Measurements from ENCODE around the gene DPEP3.

Gene DPEP3

GRCh38 chr16:67959536-67960329 is 20.6 kb downstream of the DPEP3 start:
- TF ChIP-seq CTCF (IDR thresholded peaks at IDR 0.05; ENCODE audit: insufficient read depth, low read depth, low read length, missing control alignments): no peak
- no peak overlapping the region for H3K4me3 ChIP-seq (ENCODE audit: low read depth, low read length)
- no peak for DNase-seq (ENCODE audit: low read depth)

GRCh38 chr16:67957622-67958021 is 22.7 kb downstream of the DPEP3 start:
- no peak for TF ChIP-seq CTCF (IDR thresholded peaks at IDR 0.05; ENCODE audit: insufficient read depth, low read depth, low read length, missing control alignments)
- H3K4me3 ChIP-seq (ENCODE audit: low read depth, low read length): no peak overlapping the region
- no peak for DNase-seq (ENCODE audit: low read depth)

DNA sequence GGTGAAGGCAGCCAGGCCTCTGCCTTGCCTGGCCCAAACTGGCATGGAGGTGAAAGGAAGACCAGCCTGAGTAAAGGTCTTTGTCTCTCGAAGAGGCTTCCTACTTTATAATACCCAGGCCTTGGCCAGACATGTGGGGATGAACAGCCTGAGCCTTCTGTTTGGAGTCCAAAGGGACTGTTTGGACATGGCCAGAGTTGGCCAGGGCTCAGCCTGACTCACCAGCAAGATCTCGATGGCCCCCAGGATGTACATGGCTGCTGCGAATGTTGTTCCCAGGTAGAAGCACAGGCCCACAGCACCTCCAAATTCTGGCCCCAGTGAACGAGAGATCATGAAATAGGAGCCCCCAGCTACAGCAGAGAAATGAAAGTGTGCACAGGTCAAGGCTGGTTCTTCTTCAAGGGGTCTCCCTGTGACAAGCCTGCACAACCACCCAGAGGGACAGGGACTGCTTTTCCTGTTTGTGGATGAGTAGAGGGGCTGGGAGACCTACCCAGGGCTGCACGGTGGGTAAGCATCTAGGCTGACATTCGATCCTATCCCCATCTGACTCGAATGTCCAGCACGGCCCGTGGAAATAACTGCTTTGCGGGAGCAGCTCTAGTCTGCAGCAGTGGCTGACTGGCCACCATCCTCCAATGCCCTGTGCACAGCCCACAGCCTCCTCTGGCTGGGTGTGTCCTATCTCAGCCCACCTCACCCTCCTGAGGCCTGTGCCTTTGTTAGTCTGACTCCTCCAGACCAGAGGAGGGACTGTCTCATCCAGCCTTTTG is 25.7 kb downstream of the DPEP3 start:
- no peak for TF ChIP-seq CTCF (IDR thresholded peaks at IDR 0.05; ENCODE audit: insufficient read depth, low read depth, low read length, missing control alignments)
- DNase-seq (ENCODE audit: low read depth): no peak
- no peak overlapping the region for H3K4me3 ChIP-seq (ENCODE audit: low read depth, low read length)

DNA sequence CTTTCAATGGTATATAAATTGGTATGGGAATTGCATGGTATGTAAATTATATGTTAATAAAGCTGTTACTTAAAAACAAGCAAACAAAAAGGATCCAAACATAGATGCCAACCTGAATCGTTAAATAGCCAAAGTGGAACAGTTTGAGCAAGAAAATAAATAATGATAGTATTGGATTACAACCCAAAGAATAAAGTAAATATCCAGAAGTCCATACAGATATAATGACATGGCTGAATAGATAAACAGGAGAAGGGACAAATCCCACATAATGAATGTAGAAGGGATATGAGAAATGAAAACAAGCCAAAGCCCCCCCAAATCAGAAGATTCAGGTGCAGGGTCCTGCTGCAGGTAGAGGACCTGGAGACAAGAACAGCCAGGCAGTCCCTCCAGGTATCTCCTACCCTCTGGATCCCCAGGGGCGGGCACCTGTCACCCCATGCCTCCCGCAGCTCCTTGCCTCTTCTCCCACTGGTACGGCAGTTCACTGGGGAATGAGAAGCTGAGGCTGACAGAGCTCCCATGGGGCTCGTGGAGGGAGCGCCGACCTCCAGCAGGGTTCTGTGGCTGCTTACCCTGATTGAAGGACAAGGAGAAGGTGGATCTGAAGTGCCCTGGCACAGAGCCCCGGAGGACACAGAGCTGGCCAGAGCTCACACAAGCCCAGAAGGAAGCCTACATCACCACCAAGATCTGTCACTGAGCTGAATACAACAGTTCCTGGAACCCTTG is 26.5 kb downstream of the DPEP3 start:
- TF ChIP-seq CTCF (IDR thresholded peaks at IDR 0.05; ENCODE audit: insufficient read depth, low read depth, low read length, missing control alignments): no peak
- no peak for DNase-seq (ENCODE audit: low read depth)
- H3K4me3 ChIP-seq (ENCODE audit: low read depth, low read length): no peak overlapping the region

- H3K4me3 ChIP-seq (ENCODE audit: low read depth, low read length): no peak overlapping the region
- TF ChIP-seq CTCF (IDR thresholded peaks at IDR 0.05; ENCODE audit: insufficient read depth, low read depth, low read length, missing control alignments): no peak
- DNase-seq (ENCODE audit: low read depth): no peak
These were observed 28.8 kb downstream of the DPEP3 start for GRCh38 chr16:67951485-67951884.

GRCh38 chr16:67950335-67950843 is 29.9 kb downstream of the DPEP3 start:
- H3K4me3 ChIP-seq (ENCODE audit: low read depth, low read length): no peak overlapping the region
- no peak for TF ChIP-seq CTCF (IDR thresholded peaks at IDR 0.05; ENCODE audit: insufficient read depth, low read depth, low read length, missing control alignments)
- DNase-seq (ENCODE audit: low read depth): no peak
